ES-I3 (cell line): ENCODE results near the gene CMIP.
"Not testable (repeated sequence)": the region's sequence is repeated elsewhere in the genome, so short reads cannot be mapped to it uniquely, and the experiment has no call there.

Experiments
- H3K36me3 ChIP-seq: 2 replicates; pipeline ENCODE4 v1.6.1; 2013; ENCODE audit warnings: mild to moderate bottlenecking, low read length, control low read depth, moderate library complexity; ENCODE audit not compliant: insufficient read depth
- H3K4me1 ChIP-seq: 2 replicates; pipeline ENCODE4 v1.6.1; 2013; ENCODE audit warnings: mild to moderate bottlenecking, control low read depth, low read length; ENCODE audit not compliant: insufficient read depth
- H3K9ac ChIP-seq: 2 replicates; pipeline ENCODE4 v1.6.1; 2013; ENCODE audit warnings: low read depth, mild to moderate bottlenecking, low read length, moderate library complexity
- H3K9me3 ChIP-seq: 2 replicates; pipeline ENCODE4 v1.6.1; 2013; ENCODE audit warnings: mild to moderate bottlenecking, low read length, moderate library complexity; ENCODE audit not compliant: control insufficient read depth, insufficient read depth

The CMIP gene

DNA sequence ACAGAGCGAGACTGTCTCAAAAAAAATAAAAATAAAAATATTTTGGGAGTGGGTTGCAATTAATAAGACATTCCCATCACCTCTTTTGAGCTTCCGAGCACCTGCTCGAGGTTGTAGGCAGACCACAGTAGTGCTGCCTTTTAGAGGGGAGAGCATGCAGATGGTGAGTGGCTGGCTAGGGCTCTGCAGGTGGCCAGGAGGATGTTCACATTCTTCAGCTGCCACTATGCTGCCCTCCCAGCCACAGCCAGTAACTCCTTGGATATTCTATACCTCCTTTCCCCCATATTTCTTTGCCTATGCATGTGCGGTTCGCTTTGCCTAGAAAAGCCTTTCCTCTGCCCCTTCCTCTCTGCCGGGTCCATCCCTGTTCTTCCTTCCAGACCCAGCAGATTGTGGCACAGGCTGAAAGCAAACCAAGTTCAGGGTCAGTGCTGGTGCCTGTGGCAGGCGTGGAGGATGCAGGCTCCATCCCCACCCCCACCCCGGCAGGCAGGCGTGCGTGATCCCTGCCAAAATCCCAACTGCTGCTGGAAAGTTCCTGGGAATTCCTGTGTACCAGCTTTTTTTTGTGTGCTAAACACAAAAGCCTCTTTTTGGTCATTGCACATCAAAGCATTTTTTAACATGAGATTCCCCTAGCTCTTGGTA is 33.8 kb upstream of the CMIP start:
- H3K9ac ChIP-seq: no peak overlapping the region
- peaks cover 24% of the 10 kb centered on the region for H3K4me1 ChIP-seq
- H3K9me3 ChIP-seq: no peaks in the 10 kb centered on the region
- H3K36me3 ChIP-seq: no peaks in the 10 kb centered on the region

DNA sequence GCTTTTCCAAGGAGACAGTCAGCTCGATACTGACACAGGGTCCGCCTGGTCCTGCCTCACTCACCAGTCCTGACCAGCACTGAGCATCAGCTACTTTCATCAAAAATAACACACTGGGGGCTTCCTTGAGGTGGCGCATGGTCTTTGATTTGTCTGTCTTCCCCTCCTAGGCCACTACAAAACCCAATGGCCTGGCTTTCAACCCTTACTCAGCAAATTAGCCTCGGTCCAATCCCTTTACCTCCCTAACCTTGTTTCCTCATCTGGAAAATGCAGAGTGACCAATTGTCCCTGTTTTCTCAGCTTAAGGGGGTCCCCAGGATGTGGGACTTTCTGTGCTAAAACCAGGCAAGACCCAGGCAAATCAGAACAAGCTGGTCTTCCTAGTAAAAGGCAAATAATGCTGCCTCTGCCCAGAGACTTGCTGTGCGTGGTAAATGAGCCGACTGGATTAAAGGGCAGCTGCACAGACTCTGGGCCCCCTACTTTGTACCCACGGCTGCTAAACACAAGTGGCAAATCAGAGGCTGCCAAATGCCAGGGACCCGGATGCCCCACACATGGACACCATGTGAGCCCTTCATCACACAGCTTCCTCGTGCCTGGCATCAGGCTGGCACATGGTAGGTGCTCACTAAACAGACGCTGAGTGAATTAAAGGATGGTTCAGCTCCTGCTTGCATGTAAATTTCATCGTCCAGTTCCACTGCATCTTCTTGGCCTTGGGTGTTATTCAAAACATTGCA is 31.2 kb upstream of the CMIP start:
- Histone ChIP-seq H3K9me3 (no peaks in the 10 kb centered on the region), H3K4me1 (peaks cover 29% of the 10 kb centered on the region), H3K36me3 (no peaks in the 10 kb centered on the region), H3K9ac (no peak overlapping the region)

- Histone ChIP-seq H3K36me3 (no peaks in the 10 kb centered on the region), H3K9me3 (no peaks in the 10 kb centered on the region), H3K4me1 (peaks cover 28% of the 10 kb centered on the region), H3K9ac (no peak overlapping the region)
These were observed 28.9 kb upstream of the CMIP start for GRCh38 chr16:81415751-81416150.

- Histone ChIP-seq H3K9me3 (no peaks in the 10 kb centered on the region), H3K4me1 (peaks cover 24% of the 10 kb centered on the region), H3K36me3 (no peaks in the 10 kb centered on the region)
These were observed 27.9 kb upstream of the CMIP start for GRCh38 chr16:81416749-81417148.

DNA sequence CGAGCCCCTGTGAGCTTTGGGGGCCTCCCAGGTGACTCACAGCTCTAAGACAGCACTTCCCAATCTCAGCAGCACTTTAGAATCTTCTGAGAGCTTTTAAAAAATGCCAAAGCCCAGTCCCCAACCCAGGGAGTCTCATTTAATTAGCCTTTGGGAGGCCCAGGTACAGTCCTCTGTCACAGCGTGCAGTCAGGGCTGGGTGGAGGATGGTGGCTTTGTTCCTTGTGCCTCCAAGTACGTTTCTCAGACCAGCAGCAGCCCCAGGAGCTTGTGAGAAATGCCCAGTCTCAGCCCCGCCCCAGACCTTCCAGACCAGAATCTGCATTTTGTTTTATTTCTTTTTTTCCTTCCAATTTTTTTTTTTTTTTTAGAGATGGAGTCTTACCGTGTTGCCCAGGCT is 27.4 kb upstream of the CMIP start:
- Histone ChIP-seq H3K36me3 (no peaks in the 10 kb centered on the region), H3K4me1 (peaks cover 24% of the 10 kb centered on the region), H3K9me3 (no peaks in the 10 kb centered on the region), H3K9ac (no peak overlapping the region; the same call in 1 of the 2 replicates)

More at GRCh38 chr16:81416749-81417148, 27.9 kb upstream of the CMIP start:
- H3K9ac ChIP-seq: no peak overlapping the region

GRCh38 chr16:81419806-81420205 is 24.8 kb upstream of the CMIP start:
- H3K9me3 ChIP-seq: no peaks in the 10 kb centered on the region
- peaks cover 16% of the 10 kb centered on the region for H3K4me1 ChIP-seq
- H3K9ac ChIP-seq: no peak overlapping the region
- H3K36me3 ChIP-seq: no peaks in the 10 kb centered on the region

DNA sequence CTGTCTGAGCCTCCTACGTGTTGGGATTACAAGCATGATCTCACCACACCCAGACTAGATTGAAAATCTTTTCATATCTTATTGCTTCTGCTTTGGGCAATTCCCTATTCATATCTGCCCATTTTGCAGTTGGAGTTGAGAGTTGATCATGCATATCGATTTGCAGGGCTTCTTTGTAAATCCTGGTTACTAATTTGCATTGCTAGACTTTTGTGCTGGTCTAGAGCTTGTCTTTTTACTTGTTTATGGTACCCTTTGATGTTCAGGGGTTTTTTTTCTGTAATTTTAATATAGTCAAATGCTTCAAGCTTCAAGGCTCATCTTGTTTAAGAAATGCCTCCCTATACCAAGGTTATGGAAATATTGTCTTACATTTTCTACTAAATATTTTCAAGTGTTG is 23.5 kb upstream of the CMIP start:
- peaks cover 8% of the 10 kb centered on the region for H3K4me1 ChIP-seq
- H3K9me3 ChIP-seq: no peaks in the 10 kb centered on the region
- H3K36me3 ChIP-seq: no peaks in the 10 kb centered on the region
- H3K9ac ChIP-seq: no peak overlapping the region

- no peaks in the 10 kb centered on the region for H3K9me3 ChIP-seq
- H3K9ac ChIP-seq: no peak overlapping the region
- peaks cover 8% of the 10 kb centered on the region for H3K4me1 ChIP-seq
- H3K36me3 ChIP-seq: no peaks in the 10 kb centered on the region
These were observed 23.1 kb upstream of the CMIP start for GRCh38 chr16:81421536-81421935.

GRCh38 chr16:81422153-81422552 is 22.5 kb upstream of the CMIP start:
- H3K4me1 ChIP-seq, H3K36me3 ChIP-seq, H3K9me3 ChIP-seq, H3K9ac ChIP-seq: not testable (repeated sequence)

GRCh38 chr16:81424771-81425170 is 19.8 kb upstream of the CMIP start:
- Histone ChIP-seq H3K9me3 (no peaks in the 10 kb centered on the region), H3K36me3 (no peaks in the 10 kb centered on the region), H3K4me1 (peaks cover 4% of the 10 kb centered on the region; the same call in 1 of the 2 replicates), H3K9ac (no peak overlapping the region)

DNA sequence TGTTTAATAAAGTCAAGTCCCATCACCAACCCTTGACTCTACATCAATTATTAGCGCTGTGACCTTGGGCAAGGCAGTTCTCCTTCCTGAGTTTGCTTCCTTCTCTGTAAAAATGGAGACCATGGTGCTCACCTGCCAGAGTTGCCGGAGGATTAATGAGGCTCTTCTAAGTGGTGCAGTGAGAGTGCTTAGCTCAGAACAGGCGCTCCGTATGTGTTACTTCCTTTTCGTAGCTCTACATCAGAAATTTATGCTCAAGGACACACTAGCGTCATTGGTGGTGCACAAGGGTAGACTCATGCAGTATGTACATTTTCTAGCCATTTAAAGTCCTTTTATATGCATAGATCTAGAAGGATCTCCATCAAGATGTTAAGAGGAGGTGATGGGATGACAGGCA is 17.4 kb upstream of the CMIP start:
- no peaks in the 10 kb centered on the region for H3K36me3 ChIP-seq
- no peak overlapping the region for H3K9ac ChIP-seq
- peaks cover 4% of the 10 kb centered on the region; the same call in 1 of the 2 replicates for H3K4me1 ChIP-seq
- H3K9me3 ChIP-seq: no peaks in the 10 kb centered on the region

GRCh38 chr16:81429045-81429521 is 15.5 kb upstream of the CMIP start:
- Histone ChIP-seq H3K9me3 (no peaks in the 10 kb centered on the region), H3K4me1 (peaks cover 10% of the 10 kb centered on the region; the same call in 1 of the 2 replicates), H3K36me3 (no peaks in the 10 kb centered on the region), H3K9ac (no peak overlapping the region)

DNA sequence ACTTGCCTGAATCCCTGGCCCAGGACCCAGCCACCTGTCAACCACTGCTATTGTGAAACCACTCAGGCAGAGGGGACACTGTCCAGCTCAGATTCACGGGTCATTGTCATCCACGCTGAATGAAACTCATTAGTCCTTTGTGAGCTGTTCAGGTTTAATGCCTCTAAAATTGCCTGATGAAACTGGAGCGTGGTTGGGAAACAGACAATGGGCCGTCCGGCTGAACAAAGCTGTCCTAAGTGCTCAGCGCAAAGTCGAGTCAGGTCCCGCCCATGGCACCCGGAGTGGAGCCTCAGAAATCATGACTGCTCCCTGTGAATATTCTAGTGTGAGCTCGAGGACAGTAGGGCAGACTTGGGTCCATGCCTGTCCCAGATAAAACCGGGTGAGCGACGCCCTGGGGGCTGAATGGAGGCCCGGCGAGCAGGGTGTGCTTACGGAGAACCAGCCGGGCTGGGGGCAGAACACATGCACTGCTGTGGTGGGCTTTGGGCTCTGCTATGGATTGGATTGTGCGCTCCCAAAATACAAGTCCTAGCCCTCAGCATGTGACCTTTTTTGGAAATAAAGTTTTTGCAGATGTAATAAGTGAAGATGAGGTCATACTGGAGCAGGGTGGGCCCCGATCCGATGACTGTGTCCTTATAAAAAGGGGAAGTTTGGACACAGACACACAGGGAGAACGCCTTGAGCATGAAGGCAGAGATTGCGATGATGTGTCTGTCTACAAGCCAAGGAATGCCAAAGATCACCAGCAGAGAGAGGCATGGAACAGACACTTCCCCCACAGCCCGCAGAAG is 12.9 kb upstream of the CMIP start:
- peaks cover 10% of the 10 kb centered on the region; the same call in 1 of the 2 replicates for H3K4me1 ChIP-seq
- H3K36me3 ChIP-seq: no peaks in the 10 kb centered on the region
- no peak overlapping the region for H3K9ac ChIP-seq
- no peaks in the 10 kb centered on the region for H3K9me3 ChIP-seq

DNA sequence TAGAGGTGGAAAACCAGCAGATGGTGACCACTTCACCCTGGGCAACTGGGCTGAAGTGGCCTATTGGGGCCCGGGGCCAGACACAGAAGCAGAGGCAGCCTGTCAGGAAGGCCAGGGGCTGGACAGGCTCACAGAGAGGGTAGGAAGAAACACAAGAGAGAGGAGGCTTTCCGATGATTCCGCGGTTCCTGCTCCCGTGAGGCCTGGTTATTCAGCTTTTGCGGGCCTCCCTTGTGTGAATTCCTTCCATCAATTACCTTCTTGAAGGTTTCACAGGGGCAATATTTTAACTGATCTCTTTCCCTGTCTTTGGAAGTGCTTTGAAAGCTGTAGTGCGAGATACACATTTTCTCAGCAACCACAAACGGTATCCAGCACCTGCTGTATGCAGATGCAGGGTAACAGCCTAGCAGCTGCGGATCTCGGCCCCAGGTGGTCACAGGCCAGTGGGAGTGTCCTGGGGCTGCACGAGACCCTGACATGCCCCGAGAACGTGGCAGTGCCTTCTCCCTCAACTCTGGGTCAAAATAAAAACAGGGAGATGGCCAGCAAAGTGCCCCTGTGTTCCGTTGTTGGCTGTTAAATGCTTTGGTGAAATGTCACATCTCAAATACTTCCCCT is 11.6 kb upstream of the CMIP start:
- no peaks in the 10 kb centered on the region for H3K9me3 ChIP-seq
- no peaks in the 10 kb centered on the region for H3K36me3 ChIP-seq
- H3K4me1 ChIP-seq: peaks cover 10% of the 10 kb centered on the region; the same call in 1 of the 2 replicates
- no peak overlapping the region for H3K9ac ChIP-seq
